Activated naive CD8-positive, alpha-beta T cell treated with anti-CD3 and anti-CD28 coated beads, Interleukin-2, amount 50 U/mL, for 24 hours (primary cell): ENCODE data around the gene ADAMTS12.

Experiments
- ATAC-seq: fragments of 150-1000 bp; cut with Tn5 transposase; one replicate; pipeline ENCODE4 v1.10.0; 2021
- DNase-seq: peaks from one replicate; pipeline ENCODE4 v3.0.0; 2021
- H3K27ac Mint-ChIP-seq: one replicate; pipeline ENCODE4 v1.8.0; 2021; ENCODE audit warnings: mild to moderate bottlenecking, mixed read lengths
- H3K27me3 Mint-ChIP-seq: one replicate; pipeline ENCODE4 v1.8.0; 2021; ENCODE audit warnings: mixed read lengths
- H3K36me3 Mint-ChIP-seq: one replicate; pipeline ENCODE4 v1.8.0; 2021; ENCODE audit warnings: low read depth, mixed read lengths
- H3K4me1 Mint-ChIP-seq: one replicate; pipeline ENCODE4 v1.8.0; 2021; ENCODE audit warnings: mixed read lengths
- H3K4me3 Mint-ChIP-seq: one replicate; pipeline ENCODE4 v1.8.0; 2021; ENCODE audit warnings: mild to moderate bottlenecking, moderate library complexity, mixed read lengths
- H3K9me3 Mint-ChIP-seq: one replicate; pipeline ENCODE4 v1.8.0; 2021; ENCODE audit warnings: mixed read lengths

The ADAMTS12 gene

GRCh38 chr5:33792559-33792958 is 99.2 kb downstream of the ADAMTS12 start:
- ATAC-seq (no peak), DNase-seq (no peak)
- H3K9me3 Mint-ChIP-seq: no peaks in the 10 kb centered on the region
- no peaks in the 10 kb centered on the region for H3K36me3 Mint-ChIP-seq
- no peak overlapping the region for H3K4me3 Mint-ChIP-seq
- no peaks in the 10 kb centered on the region for H3K4me1 Mint-ChIP-seq
- peaks cover 5% of the 10 kb centered on the region for H3K27me3 Mint-ChIP-seq
- H3K27ac Mint-ChIP-seq: no peak overlapping the region

- Mint-ChIP-seq H3K4me3 (no peak overlapping the region), H3K9me3 (peaks cover 5% of the 10 kb centered on the region), H3K27me3 (peaks cover 5% of the 10 kb centered on the region), H3K4me1 (no peaks in the 10 kb centered on the region), H3K27ac (no peak overlapping the region), H3K36me3 (no peaks in the 10 kb centered on the region)
- ATAC-seq (no peak), DNase-seq (no peak)
These were observed 102.2 kb downstream of the ADAMTS12 start for GRCh38 chr5:33789567-33789957.

GRCh38 chr5:33788922-33789566 is 102.7 kb downstream of the ADAMTS12 start:
- H3K9me3 Mint-ChIP-seq: peaks cover 5% of the 10 kb centered on the region
- H3K36me3 Mint-ChIP-seq: no peaks in the 10 kb centered on the region
- no peak overlapping the region for H3K4me3 Mint-ChIP-seq
- DNase-seq (no peak), ATAC-seq (no peak)
- H3K4me1 Mint-ChIP-seq: no peaks in the 10 kb centered on the region
- H3K27me3 Mint-ChIP-seq: peaks cover 3% of the 10 kb centered on the region
- H3K27ac Mint-ChIP-seq: no peak overlapping the region

GRCh38 chr5:33785571-33785970 is 106.2 kb downstream of the ADAMTS12 start:
- H3K9me3 Mint-ChIP-seq: peaks cover 5% of the 10 kb centered on the region
- H3K36me3 Mint-ChIP-seq: no peaks in the 10 kb centered on the region
- no peak overlapping the region for H3K27ac Mint-ChIP-seq
- no peak for DNase-seq
- H3K4me3 Mint-ChIP-seq: no peak overlapping the region
- H3K27me3 Mint-ChIP-seq: no peaks in the 10 kb centered on the region
- no peak for ATAC-seq
- H3K4me1 Mint-ChIP-seq: no peaks in the 10 kb centered on the region

- no peaks in the 10 kb centered on the region for H3K4me1 Mint-ChIP-seq
- H3K36me3 Mint-ChIP-seq: no peaks in the 10 kb centered on the region
- H3K27me3 Mint-ChIP-seq: no peaks in the 10 kb centered on the region
- ATAC-seq (no peak), DNase-seq (no peak)
- no peak overlapping the region for H3K27ac Mint-ChIP-seq
- peaks cover 12% of the 10 kb centered on the region for H3K9me3 Mint-ChIP-seq
- H3K4me3 Mint-ChIP-seq: no peak overlapping the region
These were observed 110.5 kb downstream of the ADAMTS12 start for GRCh38 chr5:33781286-33781685.

- Mint-ChIP-seq H3K36me3 (no peaks in the 10 kb centered on the region), H3K27ac (no peak overlapping the region), H3K4me1 (no peaks in the 10 kb centered on the region), H3K27me3 (no peaks in the 10 kb centered on the region), H3K4me3 (no peak overlapping the region), H3K9me3 (peaks cover 7% of the 10 kb centered on the region)
- DNase-seq (no peak), ATAC-seq (no peak)
These were observed 115.6 kb downstream of the ADAMTS12 start for GRCh38 chr5:33776151-33776660.

GRCh38 chr5:33774341-33774740 is 117.4 kb downstream of the ADAMTS12 start:
- Mint-ChIP-seq H3K4me1 (no peaks in the 10 kb centered on the region), H3K36me3 (no peaks in the 10 kb centered on the region), H3K27ac (no peak overlapping the region), H3K9me3 (peaks cover 7% of the 10 kb centered on the region), H3K4me3 (no peak overlapping the region), H3K27me3 (no peaks in the 10 kb centered on the region)
- DNase-seq: no peak
- no peak for ATAC-seq

GRCh38 chr5:33772380-33772897 is 119.4 kb downstream of the ADAMTS12 start:
- H3K4me3 Mint-ChIP-seq: no peak overlapping the region
- no peaks in the 10 kb centered on the region for H3K9me3 Mint-ChIP-seq
- no peaks in the 10 kb centered on the region for H3K27me3 Mint-ChIP-seq
- ATAC-seq: no peak
- H3K36me3 Mint-ChIP-seq: no peaks in the 10 kb centered on the region
- DNase-seq: no peak
- H3K4me1 Mint-ChIP-seq: no peaks in the 10 kb centered on the region
- H3K27ac Mint-ChIP-seq: no peak overlapping the region

GRCh38 chr5:33769968-33770367 is 121.8 kb downstream of the ADAMTS12 start:
- Mint-ChIP-seq H3K4me3 (no peak overlapping the region), H3K27me3 (no peaks in the 10 kb centered on the region), H3K36me3 (no peaks in the 10 kb centered on the region), H3K27ac (no peak overlapping the region), H3K4me1 (no peaks in the 10 kb centered on the region), H3K9me3 (no peaks in the 10 kb centered on the region)
- DNase-seq (no peak), ATAC-seq (no peak)

- no peaks in the 10 kb centered on the region for H3K4me1 Mint-ChIP-seq
- H3K36me3 Mint-ChIP-seq: no peaks in the 10 kb centered on the region
- H3K4me3 Mint-ChIP-seq: no peak overlapping the region
- no peaks in the 10 kb centered on the region for H3K27me3 Mint-ChIP-seq
- ATAC-seq: no peak
- DNase-seq: no peak
- H3K27ac Mint-ChIP-seq: no peak overlapping the region
- no peaks in the 10 kb centered on the region for H3K9me3 Mint-ChIP-seq
These were observed 122.6 kb downstream of the ADAMTS12 start for GRCh38 chr5:33769196-33769595.

GRCh38 chr5:33766023-33766422 is 125.8 kb downstream of the ADAMTS12 start:
- H3K27me3 Mint-ChIP-seq: no peaks in the 10 kb centered on the region
- no peak overlapping the region for H3K4me3 Mint-ChIP-seq
- DNase-seq: no peak
- H3K4me1 Mint-ChIP-seq: no peaks in the 10 kb centered on the region
- ATAC-seq: no peak
- H3K9me3 Mint-ChIP-seq: no peaks in the 10 kb centered on the region
- H3K27ac Mint-ChIP-seq: no peak overlapping the region
- no peaks in the 10 kb centered on the region for H3K36me3 Mint-ChIP-seq

- Mint-ChIP-seq H3K4me1 (no peaks in the 10 kb centered on the region), H3K27me3 (no peaks in the 10 kb centered on the region), H3K36me3 (no peaks in the 10 kb centered on the region), H3K4me3 (no peak overlapping the region), H3K9me3 (no peaks in the 10 kb centered on the region), H3K27ac (no peak overlapping the region)
- ATAC-seq (no peak), DNase-seq (no peak)
These were observed 127.0 kb downstream of the ADAMTS12 start for GRCh38 chr5:33764786-33765185.

GRCh38 chr5:33763435-33763834 is 128.4 kb downstream of the ADAMTS12 start:
- ATAC-seq: no peak
- no peaks in the 10 kb centered on the region for H3K4me1 Mint-ChIP-seq

GRCh38 chr5:33762859-33763258 is 128.9 kb downstream of the ADAMTS12 start:
- no peaks in the 10 kb centered on the region for H3K9me3 Mint-ChIP-seq
- H3K27ac Mint-ChIP-seq: no peak overlapping the region
- no peaks in the 10 kb centered on the region for H3K36me3 Mint-ChIP-seq
- H3K4me3 Mint-ChIP-seq: no peak overlapping the region
- H3K4me1 Mint-ChIP-seq: no peaks in the 10 kb centered on the region
- H3K27me3 Mint-ChIP-seq: no peaks in the 10 kb centered on the region
- no peak for ATAC-seq
- no peak for DNase-seq

More at GRCh38 chr5:33763435-33763834, 128.4 kb downstream of the ADAMTS12 start:
- no peaks in the 10 kb centered on the region for H3K9me3 Mint-ChIP-seq
- DNase-seq: no peak
- no peaks in the 10 kb centered on the region for H3K27me3 Mint-ChIP-seq
- no peak overlapping the region for H3K4me3 Mint-ChIP-seq
- no peaks in the 10 kb centered on the region for H3K36me3 Mint-ChIP-seq
- no peak overlapping the region for H3K27ac Mint-ChIP-seq

GRCh38 chr5:33761139-33761538 is 130.7 kb downstream of the ADAMTS12 start:
- no peaks in the 10 kb centered on the region for H3K9me3 Mint-ChIP-seq
- DNase-seq (no peak), ATAC-seq (no peak)
- H3K27me3 Mint-ChIP-seq: no peaks in the 10 kb centered on the region
- H3K27ac Mint-ChIP-seq: no peak overlapping the region
- H3K36me3 Mint-ChIP-seq: no peaks in the 10 kb centered on the region
- no peaks in the 10 kb centered on the region for H3K4me1 Mint-ChIP-seq
- no peak overlapping the region for H3K4me3 Mint-ChIP-seq
